H7 (cell line): Measurements from ENCODE around the gene PIAS1. TPM values are rescaled to one million over a fixed set of nuclear protein-coding genes. Genes with fewer than 3 reads are reported as not detected.

ENCODE experiments used
- DNase-seq: peaks from one replicate; pipeline ENCODE4 v3.0.0; 2012
- H3K27me3 ChIP-seq: 2 replicates; pipeline ENCODE4 v1.6.0; 2011; ENCODE audit warnings: mild to moderate bottlenecking, low read length; ENCODE audit not compliant: control insufficient read depth, insufficient read depth
- H3K36me3 ChIP-seq: replicated peaks from 2 replicates; pipeline ENCODE4 v1.5.1; 2011; ENCODE audit warnings: low read length; ENCODE audit not compliant: control insufficient read depth, insufficient read depth
- H3K4me3 ChIP-seq: 2 replicates; pipeline ENCODE4 v1.5.1; 2011; ENCODE audit warnings: low read depth, mild to moderate bottlenecking, control low read depth, low read length, moderate library complexity; ENCODE audit not compliant: insufficient read depth
- total RNA-seq: library from RNA; depleted of rRNA; stranded (reverse); fragments of >200 nt; shearing (Covaris generic); gene quantifications from 2 replicates; pipeline ENCODE4 v1.2.3, GENCODE V29; 2014

Gene PIAS1
- total RNA-seq, 1 experiment from 2014 or later: 23.7 TPM

DNA sequence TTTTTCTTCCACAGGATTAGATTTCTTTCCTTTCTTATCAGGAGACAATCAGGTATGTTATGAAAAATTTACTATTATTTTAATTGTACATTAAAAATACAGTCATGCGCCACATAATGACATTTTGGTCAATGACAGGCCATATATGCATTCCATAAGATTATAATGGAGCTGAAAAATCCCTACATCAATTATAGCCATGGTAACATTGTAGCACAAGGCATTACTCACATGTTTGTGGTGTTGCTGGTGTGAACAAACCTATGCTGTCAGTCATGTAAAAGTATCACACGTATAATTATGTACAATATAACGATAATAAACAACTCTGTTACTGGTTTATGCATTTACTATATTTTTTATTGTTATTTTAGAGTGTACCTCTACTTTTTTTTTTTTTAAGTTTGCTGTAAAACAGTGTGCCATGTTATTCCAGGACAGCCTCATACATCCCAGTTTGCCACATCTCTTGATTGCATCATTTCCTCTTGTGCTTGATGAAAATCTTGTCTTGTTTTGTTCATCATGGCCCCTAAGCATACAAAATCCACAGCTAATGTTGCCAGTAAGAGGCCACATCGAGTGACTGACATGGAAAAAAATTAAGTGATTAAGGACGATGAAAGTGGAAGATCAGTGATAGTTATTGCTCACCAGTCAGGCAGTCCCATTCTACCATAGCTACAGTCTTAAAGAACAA lies 129.7 kb downstream of the PIAS1 start:
- H3K4me3 ChIP-seq: no peak overlapping the region
- DNase-seq: no peak
- H3K36me3 ChIP-seq: peaks cover 10% of the 10 kb centered on the region
- H3K27me3 ChIP-seq: no peaks in the 10 kb centered on the region

- DNase-seq: no peak
- Histone ChIP-seq H3K4me3 (no peak overlapping the region), H3K36me3 (peaks cover 10% of the 10 kb centered on the region), H3K27me3 (no peaks in the 10 kb centered on the region)
These were observed 130.7 kb downstream of the PIAS1 start for GRCh38 chr15:68184616-68185480.

GRCh38 chr15:68186671-68187397 lies 132.7 kb downstream of the PIAS1 start:
- DNase-seq: no peak
- Histone ChIP-seq H3K36me3 (peaks cover 7% of the 10 kb centered on the region; the same call in 1 of the 2 replicates), H3K4me3 (no peak overlapping the region), H3K27me3 (no peaks in the 10 kb centered on the region)

DNA sequence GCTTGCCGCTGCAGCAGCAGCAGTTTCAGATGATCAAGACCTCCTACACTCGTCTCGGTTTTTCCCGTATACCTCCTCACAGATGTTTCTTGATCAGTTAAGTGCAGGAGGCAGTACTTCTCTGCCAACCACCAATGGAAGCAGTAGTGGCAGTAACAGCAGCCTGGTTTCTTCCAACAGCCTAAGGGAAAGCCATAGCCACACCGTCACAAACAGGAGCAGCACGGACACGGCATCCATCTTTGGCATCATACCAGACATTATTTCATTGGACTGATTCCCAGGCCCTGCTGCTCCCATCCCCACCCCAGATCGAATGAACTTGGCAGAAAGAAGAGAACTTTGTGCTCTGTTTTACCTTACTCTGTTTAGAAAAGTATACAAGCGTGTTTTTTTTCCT lies 133.4 kb downstream of the PIAS1 start:
- no peak for DNase-seq
- H3K27me3 ChIP-seq: no peaks in the 10 kb centered on the region
- H3K4me3 ChIP-seq: no peak overlapping the region
- peaks cover 8% of the 10 kb centered on the region; the same call in 1 of the 2 replicates for H3K36me3 ChIP-seq

DNA sequence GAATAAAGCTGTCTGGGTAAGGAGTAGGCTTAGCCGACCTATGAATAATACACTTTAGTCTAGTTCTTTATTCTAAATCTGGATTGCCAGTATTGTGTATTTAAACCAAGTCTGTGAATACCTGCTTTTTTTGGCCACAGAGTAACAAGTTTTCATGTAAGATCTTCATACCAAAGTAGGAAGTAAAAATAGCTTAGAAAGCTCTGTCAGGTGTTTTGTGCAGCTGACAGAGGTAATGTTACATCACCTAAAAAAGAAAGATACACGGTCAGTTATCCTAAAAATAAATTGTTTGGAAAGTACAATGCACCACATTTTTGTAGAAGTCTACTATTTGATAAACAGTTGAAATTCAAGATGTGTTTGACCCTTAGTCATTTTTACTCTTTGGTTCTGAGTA lies 134.5 kb downstream of the PIAS1 start:
- H3K36me3 ChIP-seq: peaks cover 11% of the 10 kb centered on the region
- no peak overlapping the region for H3K4me3 ChIP-seq
- H3K27me3 ChIP-seq: no peaks in the 10 kb centered on the region
- DNase-seq: no peak

- peaks cover 10% of the 10 kb centered on the region for H3K36me3 ChIP-seq
- H3K27me3 ChIP-seq: no peaks in the 10 kb centered on the region
- DNase-seq: no peak
- H3K4me3 ChIP-seq: no peak overlapping the region
These were observed 135.9 kb downstream of the PIAS1 start for GRCh38 chr15:68190048-68190447.

DNA sequence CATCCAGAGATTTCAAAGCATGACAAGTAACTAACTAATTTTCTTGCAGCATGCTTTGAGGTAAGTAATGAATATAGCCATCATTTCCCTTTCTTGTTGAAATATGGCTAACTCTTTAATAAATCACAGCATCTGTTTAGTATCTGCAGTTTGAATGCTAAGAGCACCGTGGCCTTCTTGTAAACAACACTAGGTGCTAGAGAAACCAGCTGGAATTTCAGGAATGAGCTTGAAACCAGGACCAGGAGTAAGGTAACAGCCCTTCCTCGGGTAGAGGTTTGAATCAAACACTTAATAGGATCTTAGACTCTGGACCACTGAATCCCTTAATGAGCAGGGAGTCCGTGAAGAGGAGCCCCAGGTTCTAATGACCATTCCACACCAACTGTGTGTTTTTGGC lies 137.4 kb downstream of the PIAS1 start:
- H3K27me3 ChIP-seq: no peaks in the 10 kb centered on the region
- no peak overlapping the region for H3K4me3 ChIP-seq
- DNase-seq: peak; percentile 30
- peaks cover 10% of the 10 kb centered on the region for H3K36me3 ChIP-seq

GRCh38 chr15:68192117-68192516 lies 138.0 kb downstream of the PIAS1 start:
- peak; percentile 28 for DNase-seq
- Histone ChIP-seq H3K4me3 (no peak overlapping the region), H3K36me3 (peaks cover 10% of the 10 kb centered on the region), H3K27me3 (no peaks in the 10 kb centered on the region)

- H3K4me3 ChIP-seq: no peak overlapping the region
- no peak for DNase-seq
- peaks cover 8% of the 10 kb centered on the region for H3K36me3 ChIP-seq
- H3K27me3 ChIP-seq: no peaks in the 10 kb centered on the region
These were observed 138.8 kb downstream of the PIAS1 start for GRCh38 chr15:68192804-68193486.

DNA sequence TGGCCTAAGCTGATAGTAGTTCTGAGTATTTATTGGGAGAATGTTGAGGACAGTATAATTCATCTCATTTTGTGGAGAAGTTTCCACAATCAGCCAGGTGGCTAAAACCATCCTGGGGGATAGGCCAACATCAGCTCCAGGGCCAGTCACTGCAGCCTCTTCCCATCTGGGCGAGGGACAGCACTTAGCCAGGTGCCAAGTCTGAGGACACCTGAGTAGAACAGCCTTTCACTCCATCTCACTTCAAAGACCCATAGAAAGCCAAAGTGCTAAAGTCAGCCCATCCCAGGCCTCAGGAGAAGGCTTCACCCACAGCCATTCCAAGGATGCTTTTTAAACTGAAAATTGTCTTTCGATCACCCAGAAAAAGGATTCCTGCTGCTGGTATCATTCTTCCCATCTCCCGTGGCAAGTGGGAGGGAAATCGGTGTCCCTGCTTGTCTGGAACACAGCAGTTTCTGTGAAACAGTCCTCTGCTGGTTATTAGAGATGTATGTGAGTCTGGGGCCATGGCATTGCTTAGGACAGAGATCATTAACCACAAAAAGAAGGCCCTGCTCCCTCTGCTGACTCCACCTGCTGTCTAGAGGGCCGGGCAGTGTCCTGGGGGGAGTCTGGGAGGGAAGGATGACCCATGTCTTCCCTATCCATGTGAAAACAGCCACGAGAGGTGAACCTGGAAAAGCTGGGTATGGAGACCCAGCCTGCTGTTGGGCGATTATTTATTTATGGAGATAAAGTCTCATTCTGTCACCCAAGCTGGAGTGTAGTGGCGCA lies 141.4 kb downstream of the PIAS1 start:
- Histone ChIP-seq H3K4me3 (no peak overlapping the region), H3K36me3 (peaks cover 8% of the 10 kb centered on the region), H3K27me3 (no peaks in the 10 kb centered on the region)
- DNase-seq: peak; percentile 36

- peak; percentile 37 for DNase-seq
- H3K36me3 ChIP-seq: peaks cover 8% of the 10 kb centered on the region
- no peak overlapping the region for H3K4me3 ChIP-seq
- H3K27me3 ChIP-seq: no peaks in the 10 kb centered on the region
These were observed 142.5 kb downstream of the PIAS1 start for GRCh38 chr15:68196445-68197169.

GRCh38 chr15:68197170-68197492 lies 143.0 kb downstream of the PIAS1 start:
- DNase-seq: no peak
- Histone ChIP-seq H3K27me3 (no peaks in the 10 kb centered on the region), H3K4me3 (no peak overlapping the region), H3K36me3 (peaks cover 8% of the 10 kb centered on the region)

DNA sequence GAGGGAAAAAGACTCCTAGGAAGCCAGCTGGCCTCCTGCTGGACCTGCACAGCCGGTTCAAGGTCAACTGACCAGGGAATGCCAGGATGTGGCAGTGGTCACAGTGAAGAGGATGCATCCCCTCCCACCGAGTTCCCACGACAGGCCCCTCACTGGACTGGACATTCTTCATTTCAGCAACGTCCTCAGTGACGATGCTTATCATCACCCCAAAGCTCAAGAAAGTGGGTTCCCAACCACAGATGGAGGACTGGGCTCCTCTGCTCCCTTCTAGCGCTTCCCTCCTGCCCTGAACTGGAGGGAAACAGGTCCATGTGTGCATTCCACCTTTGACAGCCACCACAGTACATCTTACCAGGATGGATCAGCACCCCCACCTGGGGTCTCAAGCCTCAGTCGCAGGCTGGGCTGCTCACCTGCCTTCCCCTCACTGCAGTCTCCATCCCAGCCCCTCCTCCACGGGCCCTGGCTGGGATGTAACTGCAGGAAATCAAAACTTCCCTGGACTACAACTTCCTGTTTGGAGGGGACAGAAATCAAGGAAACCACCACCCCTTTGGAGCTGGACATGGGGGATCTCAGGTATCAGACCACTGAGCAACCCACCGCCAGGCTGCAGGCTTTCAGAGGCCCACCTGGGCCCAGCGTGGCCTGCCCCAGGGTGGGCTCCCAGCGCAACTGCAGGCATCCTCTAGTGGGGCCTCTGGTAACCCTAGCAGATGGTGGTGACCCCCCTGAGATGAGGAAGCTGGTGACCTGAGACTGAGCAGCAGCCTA lies 143.7 kb downstream of the PIAS1 start:
- H3K36me3 ChIP-seq: peaks cover 5% of the 10 kb centered on the region
- H3K4me3 ChIP-seq: no peak overlapping the region
- peak; percentile 52 for DNase-seq
- H3K27me3 ChIP-seq: no peaks in the 10 kb centered on the region
